WTC11 (cell line): Measurements from ENCODE around the gene TBRG4. TPM values are rescaled to one million over a fixed set of nuclear protein-coding genes. Genes with fewer than 3 reads are reported as not detected.
A peak's percentile ranks its signal among the peaks of the same experiment; 100 is the strongest.

Source experiments
- ATAC-seq: fragments of 200-7000 bp; cut with Tn5 transposase; 2 replicates; pipeline ENCODE4 v1.10.0; 2021; ENCODE audit warnings: mild to moderate bottlenecking, moderate library complexity
- CTCF ChIA-PET: fragments of 300-600 bp; sonication (Branson Sonifier 250); formaldehyde crosslinking; loops from one replicate; lab custom pipeline; 2021; ENCODE audit warnings: antibody characterized with exemption; lab: Charles Lee
- POLR2A ChIA-PET: fragments of 350-600 bp; sonication (Branson Sonifier 250); formaldehyde crosslinking; loops from one replicate; lab custom pipeline; 2021; ENCODE audit warnings: antibody characterized with exemption; lab: Charles Lee
- DNase-seq: peaks from one replicate; pipeline ENCODE4 v3.0.0; 2021; ENCODE audit warnings: low spot score
- H3K27ac Mint-ChIP-seq: 2 replicates; pipeline ENCODE4 v1.8.0; 2021; ENCODE audit warnings: mixed read lengths
- H3K27me3 Mint-ChIP-seq: 2 replicates; pipeline ENCODE4 v1.8.0; 2021; ENCODE audit warnings: low read depth, mild to moderate bottlenecking, moderate library complexity, mixed read lengths
- H3K36me3 Mint-ChIP-seq: 2 replicates; pipeline ENCODE4 v1.8.0; 2021; ENCODE audit warnings: mixed read lengths
- H3K4me1 Mint-ChIP-seq: 2 replicates; pipeline ENCODE4 v1.8.0; 2022; ENCODE audit warnings: mixed read lengths
- H3K4me3 Mint-ChIP-seq: 2 replicates; pipeline ENCODE4 v1.8.0; 2021; ENCODE audit warnings: mild to moderate bottlenecking, moderate library complexity, mixed read lengths
- H3K9me3 Mint-ChIP-seq: 2 replicates; pipeline ENCODE4 v1.8.0; 2021; ENCODE audit warnings: mixed read lengths
- AFF4 ChIP-seq: sonication (generic); formaldehyde crosslinking; IDR thresholded peaks from 2 replicates; pipeline ENCODE4 v1.8.1; 2023; ENCODE audit warnings: mild to moderate bottlenecking, missing genetic modification reagents, borderline replicate concordance
- ATF1 ChIP-seq: sonication (generic); formaldehyde crosslinking; IDR thresholded peaks from 2 replicates; pipeline ENCODE4 v1.8.1; 2023; ENCODE audit warnings: mild to moderate bottlenecking, moderate library complexity, missing genetic modification reagents
- CBFB ChIP-seq: sonication (generic); formaldehyde crosslinking; IDR thresholded peaks from 2 replicates; pipeline ENCODE4 v1.8.1; 2022; ENCODE audit warnings: mild to moderate bottlenecking, low read depth, missing genetic modification reagents
- ERG ChIP-seq: fragments of 250-450 bp; sonication (Bioruptor Pico); IDR thresholded peaks from 2 replicates; pipeline ENCODE4 v1.8.0; 2021; ENCODE audit warnings: mild to moderate bottlenecking
- FOXJ3 ChIP-seq: sonication (generic); formaldehyde crosslinking; IDR thresholded peaks from 2 replicates; pipeline ENCODE4 v1.9.0; 2021; ENCODE audit warnings: missing genetic modification reagents, mild to moderate bottlenecking, borderline replicate concordance
- NFYB ChIP-seq: sonication (generic); formaldehyde crosslinking; conservative IDR thresholded peaks from 2 replicates; pipeline ENCODE4 v1.8.0; 2022; ENCODE audit warnings: low read depth, missing genetic modification reagents
- NR1H2 ChIP-seq: sonication (generic); formaldehyde crosslinking; IDR thresholded peaks from 2 replicates; pipeline ENCODE4 v1.9.0; 2021; ENCODE audit warnings: mild to moderate bottlenecking, moderate library complexity, missing genetic modification reagents
- RELA ChIP-seq: sonication (generic); formaldehyde crosslinking; IDR thresholded peaks from 2 replicates; pipeline ENCODE4 v1.8.1; 2022; ENCODE audit warnings: missing genetic modification reagents, mild to moderate bottlenecking, borderline replicate concordance
- SP1 ChIP-seq: sonication (generic); formaldehyde crosslinking; conservative IDR thresholded peaks from 2 replicates; pipeline ENCODE4 v1.8.1; 2022; ENCODE audit warnings: missing genetic modification reagents
- ZBTB43 ChIP-seq: sonication (generic); formaldehyde crosslinking; IDR thresholded peaks from 2 replicates; pipeline ENCODE4 v1.8.1; 2023; ENCODE audit warnings: mild to moderate bottlenecking, missing genetic modification reagents
- ZNF671 ChIP-seq: fragments of 250-450 bp; sonication (Bioruptor Pico); IDR thresholded peaks from 2 replicates; pipeline ENCODE4 v1.8.0; 2021; ENCODE audit warnings: mild to moderate bottlenecking
- total RNA-seq: library from RNA; stranded (reverse); gene quantifications from 3 replicates; pipeline ENCODE4 v1.2.3, GENCODE V29; 2021
- TF ChIP-seq, protein P1 (sequence below): fragments of 200-600 bp; IDR thresholded peaks from 2 replicates; pipeline ENCODE4 v1.8.0; 2022; ENCODE audit warnings: antibody characterized with exemption
- TF ChIP-seq, protein P2 (sequence below): sonication (generic); formaldehyde crosslinking; IDR thresholded peaks from 2 replicates; pipeline ENCODE4 v1.8.1; 2022; ENCODE audit warnings: missing genetic modification reagents, borderline replicate concordance
- TF ChIP-seq, protein P3 (sequence below): sonication (generic); formaldehyde crosslinking; IDR thresholded peaks from 2 replicates; pipeline ENCODE4 v1.8.1; 2023; ENCODE audit warnings: mild to moderate bottlenecking, missing genetic modification reagents, moderate library complexity

The TBRG4 gene
- total RNA-seq, 1 experiment from 2014 or later = 167 TPM

GRCh38 chr7:45088821-45089340 lies 22.6 kb downstream of the TBRG4 start, which contains the start of gene NACAD (continued):
- no peak for TF ChIP-seq ZNF671 (CRISPR knock-in tag)
- peak; percentile 64; the same call in 1 of the 2 replicates for TF ChIP-seq SP1 (CRISPR knock-in tag)
- TF ChIP-seq NFYB (CRISPR knock-in tag) = 0 out of 2 replicates have a peak, but pooled peaks have one; percentile 24
- TF ChIP-seq FOXJ3 (CRISPR knock-in tag) = no peak
- peak; percentile 67; the same call in 1 of the 2 replicates for TF ChIP-seq CBFB (CRISPR knock-in tag)
- TF ChIP-seq, protein P1, sequence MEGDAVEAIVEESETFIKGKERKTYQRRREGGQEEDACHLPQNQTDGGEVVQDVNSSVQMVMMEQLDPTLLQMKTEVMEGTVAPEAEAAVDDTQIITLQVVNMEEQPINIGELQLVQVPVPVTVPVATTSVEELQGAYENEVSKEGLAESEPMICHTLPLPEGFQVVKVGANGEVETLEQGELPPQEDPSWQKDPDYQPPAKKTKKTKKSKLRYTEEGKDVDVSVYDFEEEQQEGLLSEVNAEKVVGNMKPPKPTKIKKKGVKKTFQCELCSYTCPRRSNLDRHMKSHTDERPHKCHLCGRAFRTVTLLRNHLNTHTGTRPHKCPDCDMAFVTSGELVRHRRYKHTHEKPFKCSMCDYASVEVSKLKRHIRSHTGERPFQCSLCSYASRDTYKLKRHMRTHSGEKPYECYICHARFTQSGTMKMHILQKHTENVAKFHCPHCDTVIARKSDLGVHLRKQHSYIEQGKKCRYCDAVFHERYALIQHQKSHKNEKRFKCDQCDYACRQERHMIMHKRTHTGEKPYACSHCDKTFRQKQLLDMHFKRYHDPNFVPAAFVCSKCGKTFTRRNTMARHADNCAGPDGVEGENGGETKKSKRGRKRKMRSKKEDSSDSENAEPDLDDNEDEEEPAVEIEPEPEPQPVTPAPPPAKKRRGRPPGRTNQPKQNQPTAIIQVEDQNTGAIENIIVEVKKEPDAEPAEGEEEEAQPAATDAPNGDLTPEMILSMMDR = no peak

DNA sequence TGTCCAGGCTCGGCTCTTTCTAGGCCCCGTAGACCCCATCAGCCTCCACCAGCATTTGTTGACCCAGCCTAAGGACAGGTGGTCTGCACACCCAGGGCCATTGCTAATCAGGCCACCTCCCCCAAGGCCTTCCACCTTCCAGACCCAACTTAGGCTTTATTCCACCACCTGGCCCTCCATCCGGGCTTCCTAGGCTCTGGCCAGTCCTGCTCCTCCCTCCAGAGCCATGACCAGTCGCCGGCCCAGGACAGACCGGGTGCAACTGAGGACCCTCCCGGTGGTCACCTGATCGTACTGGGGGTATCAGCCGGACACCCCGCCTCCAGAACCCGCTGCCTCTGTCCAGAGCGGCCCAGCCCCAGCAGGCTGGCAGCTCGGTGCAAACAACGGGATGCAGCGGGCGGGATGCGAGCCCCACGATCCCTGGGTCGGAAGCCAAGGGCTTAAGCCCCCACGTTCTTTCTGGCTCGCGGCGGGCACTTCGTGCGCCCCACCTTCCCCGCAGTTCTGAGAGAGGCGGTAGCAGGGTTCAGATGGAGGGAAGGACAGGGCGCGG lies 23.3 kb downstream of the TBRG4 start:
- H3K27ac Mint-ChIP-seq = no peak overlapping the region
- POLR2A ChIA-PET = interaction anchor here (2.5 kb wide), 1 partner anchor 23 kb away, joined by 7 read pairs; the partner anchor contains the start of gene TBRG4

DNA sequence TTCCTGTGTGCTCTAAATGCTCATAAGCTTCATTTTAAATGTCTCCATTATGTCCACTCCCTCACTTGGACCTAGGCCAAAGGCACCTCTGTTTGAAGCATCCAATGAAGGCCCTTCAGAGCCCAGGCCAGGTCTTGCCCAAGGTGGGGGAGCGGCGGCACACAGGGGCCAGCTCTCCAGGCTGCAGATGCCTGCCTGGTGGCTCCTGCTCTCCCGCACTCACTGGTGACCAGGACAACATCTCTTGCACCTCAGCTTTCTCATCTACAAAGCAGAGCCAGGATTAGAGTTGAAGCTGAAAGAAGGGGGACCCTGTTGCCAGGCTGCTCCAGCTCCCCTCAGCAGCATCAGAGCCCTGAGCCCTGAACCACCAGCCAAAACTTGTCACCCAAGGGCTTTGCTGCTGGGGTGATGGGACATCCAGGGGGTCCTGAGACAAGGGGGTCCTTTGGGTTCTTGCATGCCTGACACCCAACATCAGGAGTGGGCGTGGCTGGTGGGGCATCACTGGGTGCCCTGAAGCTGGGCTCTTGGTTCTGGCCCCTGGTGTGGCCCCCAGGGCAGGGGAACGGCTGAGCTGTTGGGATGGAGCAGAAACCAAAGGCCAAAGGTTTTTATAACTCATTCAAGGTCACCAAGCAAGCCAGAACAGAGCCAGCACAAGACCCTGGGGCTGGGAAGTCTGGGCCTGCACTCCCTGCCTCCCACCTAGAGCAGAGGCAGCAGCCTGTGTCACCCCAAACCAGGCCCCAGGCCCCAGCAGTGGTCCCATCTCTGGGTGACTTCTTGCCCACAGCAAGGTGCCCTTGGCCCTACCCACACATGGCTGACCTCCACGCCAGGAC lies 24.0 kb downstream of the TBRG4 start:
- Mint-ChIP-seq H3K27me3 (peaks cover 24% of the 10 kb centered on the region), H3K4me3 (peak overlapping the region; percentile 61), H3K36me3 (no peaks in the 10 kb centered on the region), H3K9me3 (no peaks in the 10 kb centered on the region), H3K27ac (no peak overlapping the region), H3K4me1 (peaks cover 8% of the 10 kb centered on the region)
- POLR2A ChIA-PET = interaction anchor here (2.5 kb wide), 1 partner anchor 24 kb away, joined by 7 read pairs; the partner anchor contains the start of gene TBRG4
- ATAC-seq = no peak
- no peak for DNase-seq
- CTCF ChIA-PET = interaction anchor here (3.1 kb wide), 1 partner anchor 113 kb away, joined by 21 read pairs; no protein-coding TSS in a partner anchor
- TF ChIP-seq NR1H2 (CRISPR knock-in tag) (no peak), RELA (CRISPR knock-in tag) (no peak), AFF4 (CRISPR knock-in tag) (no peak), ERG (CRISPR knock-in tag) (no peak), ZBTB43 (no peak)
- TF ChIP-seq, protein P2, sequence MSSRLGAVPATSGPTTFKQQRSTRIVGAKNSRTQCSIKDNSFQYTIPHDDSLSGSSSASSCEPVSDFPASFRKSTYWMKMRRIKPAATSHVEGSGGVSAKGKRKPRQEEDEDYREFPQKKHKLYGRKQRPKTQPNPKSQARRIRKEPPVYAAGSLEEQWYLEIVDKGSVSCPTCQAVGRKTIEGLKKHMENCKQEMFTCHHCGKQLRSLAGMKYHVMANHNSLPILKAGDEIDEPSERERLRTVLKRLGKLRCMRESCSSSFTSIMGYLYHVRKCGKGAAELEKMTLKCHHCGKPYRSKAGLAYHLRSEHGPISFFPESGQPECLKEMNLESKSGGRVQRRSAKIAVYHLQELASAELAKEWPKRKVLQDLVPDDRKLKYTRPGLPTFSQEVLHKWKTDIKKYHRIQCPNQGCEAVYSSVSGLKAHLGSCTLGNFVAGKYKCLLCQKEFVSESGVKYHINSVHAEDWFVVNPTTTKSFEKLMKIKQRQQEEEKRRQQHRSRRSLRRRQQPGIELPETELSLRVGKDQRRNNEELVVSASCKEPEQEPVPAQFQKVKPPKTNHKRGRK (CRISPR knock-in tag) = no peak
- TF ChIP-seq, protein P3, sequence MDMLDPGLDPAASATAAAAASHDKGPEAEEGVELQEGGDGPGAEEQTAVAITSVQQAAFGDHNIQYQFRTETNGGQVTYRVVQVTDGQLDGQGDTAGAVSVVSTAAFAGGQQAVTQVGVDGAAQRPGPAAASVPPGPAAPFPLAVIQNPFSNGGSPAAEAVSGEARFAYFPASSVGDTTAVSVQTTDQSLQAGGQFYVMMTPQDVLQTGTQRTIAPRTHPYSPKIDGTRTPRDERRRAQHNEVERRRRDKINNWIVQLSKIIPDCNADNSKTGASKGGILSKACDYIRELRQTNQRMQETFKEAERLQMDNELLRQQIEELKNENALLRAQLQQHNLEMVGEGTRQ (CRISPR knock-in tag) = no peak

More for the DNA sequence above, 23.3 kb downstream of the TBRG4 start:
- TF ChIP-seq, protein P3 (CRISPR knock-in tag) = peak; percentile 53
- TF ChIP-seq ATF1 (CRISPR knock-in tag) = no peak
- Mint-ChIP-seq H3K27me3 (peaks cover 24% of the 10 kb centered on the region), H3K9me3 (no peaks in the 10 kb centered on the region), H3K36me3 (no peaks in the 10 kb centered on the region), H3K4me3 (peak overlapping the region; percentile 61), H3K4me1 (peaks cover 15% of the 10 kb centered on the region)
- CTCF ChIA-PET = interaction anchor here (1.6 to 3.1 kb wide), 2 partner anchors 48 to 114 kb away, joined by 15 to 21 read pairs; no protein-coding TSS in a partner anchor
- DNase-seq (peak; percentile 31), ATAC-seq (peak; percentile 2; the same call in 1 of the 2 replicates)
